Body of pancreas (tissue), 4 donors: ENCODE results near the gene LOX. TPM values are rescaled to one million over a fixed set of nuclear protein-coding genes. Genes with fewer than 3 reads are reported as not detected.

ENCODE experiments used
- ATAC-seq: fragments of 150-250 bp; one replicate; pipeline ENCODE4 v1.9.1; 2016
- DNase-seq, 4 donors: peaks; one replicate each; pipeline ENCODE4 v3.0.0-alpha.2; 2019
- H3K27ac ChIP-seq, 4 donors: fragments of 200-600 bp; sonication (generic); 1 replicate in 3 of 4; 2 replicates in 1 of 4; pipeline versions ENCODE4 v1.5.1 to v1.6.1; 2016 to 2019; ENCODE audit warnings: mild to moderate bottlenecking in 1 of 4, mixed read lengths in 1 of 4, moderate library complexity in 1 of 4
- H3K27me3 ChIP-seq, 2 donors: fragments of 200-600 bp; sonication (generic); one replicate each; pipeline ENCODE4 v1.6.0; 2016; ENCODE audit warnings: mild to moderate bottlenecking in 1 of 2
- H3K36me3 ChIP-seq, 2 donors: fragments of 200-600 bp; sonication (generic); replicated peaks in 1 of 2; 2 replicates each; pipeline ENCODE4 v1.5.1; 2016; ENCODE audit warnings: low read depth in 2 of 2; ENCODE audit not compliant: insufficient read depth in 1 of 2
- H3K4me1 ChIP-seq: fragments of 200-600 bp; sonication (generic); one replicate; pipeline ENCODE4 v1.6.0; 2016
- H3K4me3 ChIP-seq, 2 donors: fragments of 200-600 bp; sonication (generic); 1 replicate in 1 of 2; 2 replicates in 1 of 2; pipeline ENCODE4 v1.5.1; 2016 to 2019
- H3K9me3 ChIP-seq, 3 donors: fragments of 200-600 bp; sonication (generic); 1 replicate in 2 of 3; 2 replicates in 1 of 3; pipeline ENCODE4 v1.5.1; 2016
- POLR2A ChIP-seq, 3 donors: fragments of 450-650 bp; IDR thresholded peaks; one replicate each; pipeline ENCODE4 v1.6.1; 2016; ENCODE audit warnings: antibody characterized with exemption in 3 of 3, mild to moderate bottlenecking in 2 of 3
- WGBS, 2 donors: methylation state at CpG; one replicate each; pipeline ENCODE4 v1.1.5; 2017; 5-methylcytosine and 5-hydroxymethylcytosine counted together
- intact Hi-C: fragments of 100-400 bp; cut with DNase I; formaldehyde crosslinking; loops from one replicate; pipeline ENCODE4 v1.15.1; 2023
- total RNA-seq, 2 donors: library from RNA; depleted of rRNA; stranded (reverse); fragments of >200 nt; gene quantifications; one replicate each; pipeline ENCODE4 v1.1.0, GENCODE V29; 2016
- TF ChIP-seq, protein P1 (sequence below), 7 experiments: fragments of 450-650 bp in 4 of 7; fragments of 200-600 bp in 3 of 7; sonication (generic) in 3 of 7; IDR thresholded peaks; one replicate each; pipeline ENCODE4 v1.5.1; 2016 to 2019; ENCODE audit warnings: antibody characterized with exemption in 7 of 7

Gene LOX
- total RNA-seq, 2 donors from 2014 or later = 6.6 to 14.0 TPM

- Histone ChIP-seq H3K27me3 (no peaks in the 10 kb centered on the region), H3K4me1 (peaks cover under 1% of the 10 kb centered on the region), H3K4me3 (no peak overlapping the region), H3K27ac (no peak overlapping the region), H3K36me3 (no peaks in the 10 kb centered on the region), H3K9me3 (no peaks in the 10 kb centered on the region)
- 75 to 77% methylated on average over 1 of the region's 1 CpG for WGBS, 2 donors
- TF ChIP-seq POLR2A (IDR thresholded peaks at IDR 0.05) = no peak
- TF ChIP-seq, protein P1, sequence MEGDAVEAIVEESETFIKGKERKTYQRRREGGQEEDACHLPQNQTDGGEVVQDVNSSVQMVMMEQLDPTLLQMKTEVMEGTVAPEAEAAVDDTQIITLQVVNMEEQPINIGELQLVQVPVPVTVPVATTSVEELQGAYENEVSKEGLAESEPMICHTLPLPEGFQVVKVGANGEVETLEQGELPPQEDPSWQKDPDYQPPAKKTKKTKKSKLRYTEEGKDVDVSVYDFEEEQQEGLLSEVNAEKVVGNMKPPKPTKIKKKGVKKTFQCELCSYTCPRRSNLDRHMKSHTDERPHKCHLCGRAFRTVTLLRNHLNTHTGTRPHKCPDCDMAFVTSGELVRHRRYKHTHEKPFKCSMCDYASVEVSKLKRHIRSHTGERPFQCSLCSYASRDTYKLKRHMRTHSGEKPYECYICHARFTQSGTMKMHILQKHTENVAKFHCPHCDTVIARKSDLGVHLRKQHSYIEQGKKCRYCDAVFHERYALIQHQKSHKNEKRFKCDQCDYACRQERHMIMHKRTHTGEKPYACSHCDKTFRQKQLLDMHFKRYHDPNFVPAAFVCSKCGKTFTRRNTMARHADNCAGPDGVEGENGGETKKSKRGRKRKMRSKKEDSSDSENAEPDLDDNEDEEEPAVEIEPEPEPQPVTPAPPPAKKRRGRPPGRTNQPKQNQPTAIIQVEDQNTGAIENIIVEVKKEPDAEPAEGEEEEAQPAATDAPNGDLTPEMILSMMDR (IDR thresholded peaks at IDR 0.05) = no peak
- intact Hi-C loops = no loop called here
- DNase-seq (no peak), ATAC-seq (no peak)
These were observed 5.5 kb upstream of the LOX start for GRCh38 chr5:122083535-122083934.

GRCh38 chr5:122081541-122081940 lies 3.5 kb upstream of the LOX start:
- no peak for ATAC-seq
- peaks cover 21% of the 10 kb centered on the region for H3K4me1 ChIP-seq

DNA sequence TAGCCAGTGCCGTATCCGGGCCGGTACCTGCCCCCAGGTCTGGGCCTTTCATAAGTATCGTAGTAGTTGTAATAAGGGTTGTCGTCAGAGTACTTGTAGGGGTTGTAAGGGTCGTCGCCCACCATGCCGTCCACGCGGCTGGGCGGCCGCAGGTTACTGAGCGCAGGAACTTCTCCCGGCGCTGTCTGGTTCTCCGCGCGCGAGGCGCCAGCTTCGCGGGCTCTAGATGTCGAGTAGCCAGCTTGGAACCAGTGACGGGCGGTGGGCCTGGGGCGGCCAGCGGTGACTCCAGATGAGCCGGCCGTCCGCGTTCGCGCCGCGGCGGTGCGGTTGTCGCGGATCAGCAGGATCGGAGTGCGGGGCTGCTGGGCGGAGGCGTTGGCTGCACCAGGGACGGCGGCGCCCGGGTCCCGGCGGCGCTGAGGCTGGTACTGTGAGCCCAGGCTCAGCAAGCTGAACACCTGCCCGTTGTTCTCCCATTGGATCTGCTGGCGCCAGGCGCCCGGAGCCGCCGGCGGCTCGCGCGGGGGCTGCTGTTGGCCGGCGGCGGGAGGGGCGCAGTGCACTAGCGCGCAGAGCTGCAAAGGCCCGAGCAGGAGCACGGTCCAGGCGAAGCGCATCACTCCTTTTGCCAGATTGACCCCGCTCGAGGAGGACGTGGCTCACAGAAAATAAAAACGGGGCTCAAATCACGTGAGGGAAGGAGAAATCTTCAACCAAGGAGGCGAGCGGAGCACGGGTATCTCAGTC lies 518 bp downstream of the LOX start:
- peak in 3 of 4 donors; percentile 14 to 24 (median 15) for DNase-seq
- ATAC-seq = peak; percentile 39
- Histone ChIP-seq H3K4me3 (peak overlapping the region in 1 of 2 donors; percentile 17), H3K27me3 (no peaks in the 10 kb centered on the region), H3K36me3 (no peaks in the 10 kb centered on the region), H3K9me3 (no peaks in the 10 kb centered on the region), H3K4me1 (peaks cover 25% of the 10 kb centered on the region), H3K27ac (peak overlapping the region in 2 of 4 donors; percentile 31 to 48)
- intact Hi-C loops = no loop called here
- whole genome bisulfite sequencing, 2 donors = 0 to 1% methylated on average over 5 to 78 of the region's 78 CpGs
- no peak for TF ChIP-seq POLR2A (IDR thresholded peaks at IDR 0.05)
- TF ChIP-seq, protein P1 (IDR thresholded peaks at IDR 0.05) = no peak

More at GRCh38 chr5:122081541-122081940, 3.5 kb upstream of the LOX start:
- Histone ChIP-seq H3K36me3 (no peaks in the 10 kb centered on the region), H3K27me3 (no peaks in the 10 kb centered on the region), H3K9me3 (no peaks in the 10 kb centered on the region), H3K4me3 (no peak overlapping the region), H3K27ac (no peak overlapping the region)
- no peak for DNase-seq
- intact Hi-C loops = no loop called here
- WGBS, 2 donors = 60 to 72% methylated on average over 2 of the region's 2 CpGs
- TF ChIP-seq, protein P1 (IDR thresholded peaks at IDR 0.05) = no peak
- no peak for TF ChIP-seq POLR2A (IDR thresholded peaks at IDR 0.05)

DNA sequence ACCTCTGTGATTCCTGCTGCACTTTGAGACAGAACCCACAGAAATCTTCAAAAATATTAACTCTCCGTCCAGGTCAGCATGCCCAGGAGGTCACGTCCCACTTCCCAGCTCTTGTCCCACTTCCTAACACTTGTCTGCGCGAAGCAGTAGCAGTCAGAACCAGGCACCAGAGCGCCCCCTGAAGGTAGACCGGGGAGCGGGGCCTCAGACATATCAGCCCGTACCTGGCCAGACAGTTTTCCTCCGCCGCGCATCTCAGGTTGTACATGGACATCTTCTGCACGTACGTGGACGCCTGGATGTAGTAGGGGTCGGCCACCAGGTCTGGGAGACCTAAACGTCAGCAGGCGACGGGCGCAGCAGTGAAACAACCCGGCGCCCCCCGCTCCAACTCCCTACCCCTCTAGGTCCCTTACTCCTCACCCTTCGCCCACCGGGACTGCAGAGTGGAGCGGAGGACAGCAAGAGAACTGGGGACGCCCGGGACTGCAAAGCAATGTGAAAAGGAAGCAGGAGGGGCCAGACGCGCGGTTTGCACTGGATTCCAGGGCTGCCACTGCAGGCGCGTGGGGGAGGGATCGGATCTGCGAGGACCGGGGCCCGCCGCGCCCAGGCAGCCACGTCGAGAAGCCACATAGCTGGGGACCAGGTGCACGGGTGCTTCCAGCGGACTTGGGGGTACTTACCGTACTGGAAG lies 1.2 kb downstream of the LOX start:
- Histone ChIP-seq H3K4me3 (peak overlapping the region in 1 of 2 donors; percentile 17), H3K27ac (peak overlapping the region in 1 of 4 donors; percentile 31), H3K4me1 (peaks cover 25% of the 10 kb centered on the region), H3K9me3 (no peaks in the 10 kb centered on the region), H3K27me3 (no peaks in the 10 kb centered on the region), H3K36me3 (no peaks in the 10 kb centered on the region)
- 1% methylated on average over 24 to 43 of the region's 43 CpGs for WGBS, 2 donors
- DNase-seq = peak; percentile 73 to 81 (median 76)
- TF ChIP-seq, protein P1 (IDR thresholded peaks at IDR 0.05) = peak; percentile 51 to 63 (median 55)
- no peak for TF ChIP-seq POLR2A (IDR thresholded peaks at IDR 0.05)
- ATAC-seq = peak; percentile 78
- intact Hi-C loops = no loop called here
